IMR-90 (cell line): ENCODE measurements around the gene RPH3AL. TPM values are rescaled to one million over a fixed set of nuclear protein-coding genes. Genes with fewer than 3 reads are reported as not detected.

Experiments used
- ATAC-seq: fragments of 200-7000 bp; cut with Tn5 transposase; 2 replicates; pipeline ENCODE4 v1.9.1; 2020; ENCODE audit warnings: low read depth, mild to moderate bottlenecking, moderate library complexity
- BruUV-seq: library from RNA; stranded (reverse); fragments of 400-500 nt; replicated peaks from 2 replicates; lab custom pipeline; 2021; lab: Mats Ljungman, UMichigan
- CTCF ChIA-PET: fragments of 300-600 bp; formaldehyde crosslinking; extraction: SDS; loops from one replicate; lab custom pipeline; 2021; ENCODE audit warnings: antibody characterized with exemption; lab: Yijun Ruan, JAX
- POLR2A ChIA-PET: fragments of 300-600 bp; sonication (Branson Sonifier 250); formaldehyde crosslinking; loops from one replicate; lab custom pipeline; 2022; ENCODE audit warnings: antibody characterized with exemption; ENCODE audit not compliant: unreplicated experiment; lab: Charles Lee
- DNase-seq: peaks from one replicate; pipeline ENCODE4 v3.0.0; 2013
- H2AFZ ChIP-seq: replicated peaks from 2 replicates; pipeline ENCODE3; 2013; ENCODE audit warnings: low read length, mild to moderate bottlenecking; ENCODE audit not compliant: poor library complexity
- H2AK5ac ChIP-seq: 2 replicates; pipeline ENCODE4 v1.6.1; 2013; ENCODE audit warnings: low read depth, low read length, inconsistent platforms
- H2AK9ac ChIP-seq: replicated peaks from 2 replicates; pipeline ENCODE3; 2013; ENCODE audit warnings: mild to moderate bottlenecking, low read depth, low read length, moderate library complexity; ENCODE audit not compliant: poor library complexity
- H2BK120ac ChIP-seq: 2 replicates; pipeline ENCODE4 v1.6.1; 2013; ENCODE audit warnings: low read depth, low read length, inconsistent platforms
- H2BK15ac ChIP-seq: 3 replicates; pipeline ENCODE4 v1.6.1; 2013; ENCODE audit warnings: low read depth, low read length, inconsistent platforms
- H2BK20ac ChIP-seq: 2 replicates; pipeline ENCODE4 v1.6.1; 2013; ENCODE audit warnings: low read depth, mild to moderate bottlenecking, inconsistent platforms, low read length, moderate library complexity
- H2BK5ac ChIP-seq: 2 replicates; pipeline ENCODE4 v1.6.1; 2013; ENCODE audit warnings: mild to moderate bottlenecking, low read depth, low read length, inconsistent platforms; ENCODE audit not compliant: poor library complexity, severe bottlenecking
- H3K14ac ChIP-seq: replicated peaks from 2 replicates; pipeline ENCODE4 v1.6.1; 2013; ENCODE audit warnings: low read depth, low read length, inconsistent platforms
- H3K18ac ChIP-seq: 2 replicates; pipeline ENCODE4 v1.6.1; 2013; ENCODE audit warnings: low read depth, low read length, control low read depth
- H3K23ac ChIP-seq: 2 replicates; pipeline ENCODE4 v1.6.1; 2013; ENCODE audit warnings: low read depth, low read length, inconsistent platforms
- H3K27ac ChIP-seq: 2 replicates; pipeline ENCODE4 v1.5.1; 2013; ENCODE audit warnings: mild to moderate bottlenecking, control low read depth, low read length; ENCODE audit not compliant: insufficient read depth
- H3K27me3 ChIP-seq: 2 replicates; pipeline ENCODE4 v1.6.1; 2013; ENCODE audit warnings: low read length; ENCODE audit not compliant: control insufficient read depth, insufficient read depth
- H3K36me3 ChIP-seq: 2 replicates; pipeline ENCODE4 v1.6.1; 2013; ENCODE audit warnings: low read length, mixed read lengths; ENCODE audit not compliant: control insufficient read depth, insufficient read depth
- H3K4ac ChIP-seq: 2 replicates; pipeline ENCODE4 v1.6.1; 2013; ENCODE audit warnings: low read depth, low read length, inconsistent platforms
- H3K4me1 ChIP-seq: 2 replicates; pipeline ENCODE4 v1.6.1; 2013; ENCODE audit warnings: low read length, mixed read lengths; ENCODE audit not compliant: control insufficient read depth, insufficient read depth
- H3K4me2 ChIP-seq: 2 replicates; pipeline ENCODE4 v1.6.1; 2013; ENCODE audit warnings: low read depth, mild to moderate bottlenecking, control low read depth, low read length, moderate library complexity
- H3K4me3 ChIP-seq: 2 replicates; pipeline ENCODE4 v1.5.1; 2013; ENCODE audit warnings: low read depth, mild to moderate bottlenecking, control low read depth, low read length, moderate library complexity; ENCODE audit not compliant: insufficient read depth
- H3K56ac ChIP-seq: 2 replicates; pipeline ENCODE4 v1.6.1; 2013; ENCODE audit warnings: low read length, inconsistent platforms; ENCODE audit not compliant: insufficient read depth; ENCODE audit errors: extremely low read depth
- H3K79me1 ChIP-seq, 2 experiments: 2 replicates each; pipeline ENCODE4 v1.6.1; 2013; ENCODE audit warnings: low read length in 2 of 2, inconsistent platforms in 1 of 2, low read depth in 1 of 2
- H3K9ac ChIP-seq: 2 replicates; pipeline ENCODE4 v1.6.1; 2013; ENCODE audit warnings: low read depth, low read length, control low read depth
- H3K9me1 ChIP-seq: 2 replicates; pipeline ENCODE4 v1.6.1; 2013; ENCODE audit warnings: low read length, inconsistent platforms; ENCODE audit not compliant: insufficient read depth
- H3K9me3 ChIP-seq: 2 replicates; pipeline ENCODE4 v1.6.1; 2013; ENCODE audit warnings: low read length; ENCODE audit not compliant: control insufficient read depth, insufficient read depth
- H4K20me1 ChIP-seq: 2 replicates; pipeline ENCODE4 v1.6.1; 2013; ENCODE audit warnings: low read length, inconsistent platforms; ENCODE audit not compliant: insufficient read depth
- H4K5ac ChIP-seq: 2 replicates; pipeline ENCODE4 v1.6.1; 2013; ENCODE audit warnings: mild to moderate bottlenecking, low read depth, low read length, control low read depth
- H4K8ac ChIP-seq, 2 experiments: 2 replicates each; pipeline ENCODE4 v1.6.1; 2013; ENCODE audit warnings: low read depth in 2 of 2, low read length in 2 of 2, control low read depth in 1 of 2, inconsistent platforms in 1 of 2
- H4K91ac ChIP-seq: 2 replicates; pipeline ENCODE4 v1.6.1; 2013; ENCODE audit warnings: low read depth, low read length, inconsistent platforms; ENCODE audit not compliant: insufficient read depth
- CHD1 ChIP-seq: IDR thresholded peaks from 2 replicates; pipeline ENCODE4 v1.6.1; 2012; ENCODE audit warnings: low read depth, low read length, improper control_type of control experiment
- FOS ChIP-seq: fragments of 150-350 bp; IDR thresholded peaks from 2 replicates; pipeline ENCODE4 v1.6.1; 2016; ENCODE audit warnings: low read depth, low read length
- MAFK ChIP-seq: IDR thresholded peaks from 2 replicates; pipeline ENCODE4 v1.6.1; 2012; ENCODE audit warnings: low read depth, low read length, improper control_type of control experiment
- MXI1 ChIP-seq: IDR thresholded peaks from 2 replicates; pipeline ENCODE4 v1.6.1; 2012; ENCODE audit warnings: low read depth, mild to moderate bottlenecking, low read length, moderate library complexity, borderline replicate concordance
- POLR2A ChIP-seq: IDR thresholded peaks from 2 replicates; pipeline ENCODE4 v1.6.1; 2012; ENCODE audit warnings: mild to moderate bottlenecking, low read depth, low read length
- RFX5 ChIP-seq: IDR thresholded peaks from 2 replicates; pipeline ENCODE4 v1.8.0; 2012; ENCODE audit warnings: low read depth, mild to moderate bottlenecking, low read length, moderate library complexity
- SMC3 ChIP-seq: fragments of 150-350 bp; IDR thresholded peaks from 2 replicates; pipeline ENCODE4 v1.6.1; 2016; ENCODE audit warnings: low read depth, mild to moderate bottlenecking, antibody characterized with exemption, low read length, moderate library complexity
- WGBS, 2 experiments: methylation state at CpG; one replicate each; pipeline versions ENCODE4 v1.1.5 to v1.1.7; 2013; ENCODE audit warnings: missing lambda C conversion rate in 2 of 2; ENCODE audit not compliant: insufficient read length in 1 of 2; ENCODE audit errors: extremely low coverage in 2 of 2; 5-methylcytosine and 5-hydroxymethylcytosine counted together
- dilution Hi-C: fragments of 300-500 bp; cut with HindIII; formaldehyde crosslinking; loops from one replicate; pipeline ENCODE4 v1.14.3; 2018; ENCODE audit warnings: low sequenced_read_pairs; ENCODE audit not compliant: unreplicated experiment
- in situ Hi-C: fragments of 300-500 bp; cut with MboI; formaldehyde crosslinking; loops from 3 replicates; pipeline ENCODE4 v1.14.3; 2019; ENCODE audit warnings: low sequenced_read_pairs, inconsistent platforms, mixed read lengths
- intact Hi-C: fragments of 100-400 bp; cut with micrococcal nuclease; formaldehyde crosslinking; loops from 2 replicates; pipeline ENCODE4 v1.10.0; 2022
- polyA plus RNA-seq, 3 experiments: library from polyadenylated mRNA; depleted of rRNA; stranded (reverse); fragments of >200 nt; gene quantifications; 2 replicates each; pipeline ENCODE4 v1.2.3, GENCODE V29; 2012; ENCODE audit warnings: low replicate concordance in 1 of 3
- total RNA-seq: library from RNA; depleted of rRNA; stranded (reverse); fragments of >200 nt; gene quantifications from 2 replicates; pipeline ENCODE4 v1.2.3, GENCODE V29; 2012
- TF ChIP-seq, protein P1 (sequence below): conservative IDR thresholded peaks from 2 replicates; pipeline ENCODE4 v1.5.1; 2012; ENCODE audit warnings: mild to moderate bottlenecking, low read depth, low read length, improper control_type of control experiment
- TF ChIP-seq, protein P2 (sequence below): fragments of 150-350 bp; IDR thresholded peaks from 2 replicates; pipeline ENCODE4 v1.6.1; 2016; ENCODE audit warnings: low read depth, mild to moderate bottlenecking, low read length, moderate library complexity, borderline replicate concordance

Gene RPH3AL
- total and polyA plus RNA-seq, 2 of the 4 experiments (the other 2 are of a cell fraction) = 1.8 to 2.5 TPM

DNA sequence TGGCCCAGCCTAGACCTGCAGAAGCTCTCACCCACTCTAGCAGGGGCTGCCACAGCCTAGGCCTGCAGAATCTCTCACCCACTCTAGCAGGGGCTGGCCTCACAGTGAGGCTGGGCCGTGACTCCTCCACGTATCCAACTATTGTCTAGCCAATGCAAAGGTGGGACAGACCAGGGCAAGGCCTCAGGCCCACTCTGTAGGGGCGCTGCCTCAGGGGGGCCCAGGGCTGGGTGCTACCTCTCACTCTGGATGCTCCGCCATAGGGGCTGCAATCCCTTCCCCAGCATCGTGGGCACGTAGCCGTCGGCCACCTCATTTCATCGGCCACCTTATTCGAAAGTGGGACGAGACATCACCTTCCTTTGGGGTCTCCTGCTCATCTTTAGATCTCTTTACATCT lies 51.7 kb downstream of the RPH3AL start:
- Histone ChIP-seq H4K8ac (no peak overlapping the region), H2BK5ac (no peak overlapping the region), H3K18ac (no peak overlapping the region), H2AK9ac (no peak overlapping the region), H4K20me1 (no peaks in the 10 kb centered on the region), H3K56ac (no peak overlapping the region), H3K27ac (no peak overlapping the region), H2BK20ac (no peak overlapping the region), H2AK5ac (no peak overlapping the region), H3K36me3 (no peaks in the 10 kb centered on the region), H3K9ac (no peak overlapping the region), H4K91ac (no peak overlapping the region), H2BK15ac (no peak overlapping the region), H4K5ac (no peak overlapping the region), H3K23ac (no peak overlapping the region), H3K4me1 (no peaks in the 10 kb centered on the region), H3K4me2 (no peak overlapping the region), H3K14ac (no peak overlapping the region), H3K9me3 (no peaks in the 10 kb centered on the region), H3K4me3 (no peak overlapping the region), H3K27me3 (peaks cover 26% of the 10 kb centered on the region), H3K4ac (no peak overlapping the region), H2AFZ (no peak overlapping the region), H3K79me1 (no peaks in the 10 kb centered on the region), H3K9me1 (no peaks in the 10 kb centered on the region), H2BK120ac (no peak overlapping the region)
- DNase-seq (no peak), ATAC-seq (no peak)
- POLR2A ChIA-PET = no interaction called here
- CTCF ChIA-PET = no interaction called here
- no peak for TF ChIP-seq RFX5
- TF ChIP-seq MAFK = no peak
- no peak for TF ChIP-seq POLR2A
- TF ChIP-seq MXI1 = no peak
- no peak for TF ChIP-seq SMC3
- no peak for TF ChIP-seq CHD1
- TF ChIP-seq, protein P1, sequence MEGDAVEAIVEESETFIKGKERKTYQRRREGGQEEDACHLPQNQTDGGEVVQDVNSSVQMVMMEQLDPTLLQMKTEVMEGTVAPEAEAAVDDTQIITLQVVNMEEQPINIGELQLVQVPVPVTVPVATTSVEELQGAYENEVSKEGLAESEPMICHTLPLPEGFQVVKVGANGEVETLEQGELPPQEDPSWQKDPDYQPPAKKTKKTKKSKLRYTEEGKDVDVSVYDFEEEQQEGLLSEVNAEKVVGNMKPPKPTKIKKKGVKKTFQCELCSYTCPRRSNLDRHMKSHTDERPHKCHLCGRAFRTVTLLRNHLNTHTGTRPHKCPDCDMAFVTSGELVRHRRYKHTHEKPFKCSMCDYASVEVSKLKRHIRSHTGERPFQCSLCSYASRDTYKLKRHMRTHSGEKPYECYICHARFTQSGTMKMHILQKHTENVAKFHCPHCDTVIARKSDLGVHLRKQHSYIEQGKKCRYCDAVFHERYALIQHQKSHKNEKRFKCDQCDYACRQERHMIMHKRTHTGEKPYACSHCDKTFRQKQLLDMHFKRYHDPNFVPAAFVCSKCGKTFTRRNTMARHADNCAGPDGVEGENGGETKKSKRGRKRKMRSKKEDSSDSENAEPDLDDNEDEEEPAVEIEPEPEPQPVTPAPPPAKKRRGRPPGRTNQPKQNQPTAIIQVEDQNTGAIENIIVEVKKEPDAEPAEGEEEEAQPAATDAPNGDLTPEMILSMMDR = no peak
- TF ChIP-seq, protein P2, sequence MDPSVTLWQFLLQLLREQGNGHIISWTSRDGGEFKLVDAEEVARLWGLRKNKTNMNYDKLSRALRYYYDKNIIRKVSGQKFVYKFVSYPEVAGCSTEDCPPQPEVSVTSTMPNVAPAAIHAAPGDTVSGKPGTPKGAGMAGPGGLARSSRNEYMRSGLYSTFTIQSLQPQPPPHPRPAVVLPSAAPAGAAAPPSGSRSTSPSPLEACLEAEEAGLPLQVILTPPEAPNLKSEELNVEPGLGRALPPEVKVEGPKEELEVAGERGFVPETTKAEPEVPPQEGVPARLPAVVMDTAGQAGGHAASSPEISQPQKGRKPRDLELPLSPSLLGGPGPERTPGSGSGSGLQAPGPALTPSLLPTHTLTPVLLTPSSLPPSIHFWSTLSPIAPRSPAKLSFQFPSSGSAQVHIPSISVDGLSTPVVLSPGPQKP = no peak
- TF ChIP-seq FOS = no peak
- no TSS peak for BruUV-seq
- in situ Hi-C loops = no loop called here
- intact Hi-C loops = no loop called here
- 95% methylated on average over 10 of the region's 11 CpGs; no CpG with 5 or more reads in 1 of the 2 experiments for WGBS, 2 experiments
- dilution Hi-C loops = no loop called here
